Activated CD8-positive, alpha-beta T cell treated with anti-CD3 and anti-CD28 coated beads, Interleukin-2, amount 10 ng/mL, durations not matched to agents 7 days and 5 days (primary cell): ENCODE data around the gene LIPC. TPM values are rescaled to one million over a fixed set of nuclear protein-coding genes. Genes with fewer than 3 reads are reported as not detected.

Source experiments
- ATAC-seq: fragments of 150-1000 bp; cut with Tn5 transposase; one replicate; pipeline ENCODE4 v1.10.0; 2021; ENCODE audit warnings: moderate library complexity
- CTCF ChIA-PET: fragments of 350-600 bp; sonication (Branson Sonifier 250); formaldehyde crosslinking; loops from one replicate; lab custom pipeline; 2021; ENCODE audit warnings: antibody characterized with exemption; lab: Charles Lee
- POLR2A ChIA-PET: fragments of 350-600 bp; sonication (Branson Sonifier 250); formaldehyde crosslinking; loops from one replicate; lab custom pipeline; 2021; ENCODE audit warnings: antibody characterized with exemption; lab: Charles Lee
- DNase-seq: peaks from one replicate; pipeline ENCODE4 v3.0.0-alpha.2; 2020
- H3K27ac Mint-ChIP-seq: one replicate; pipeline ENCODE4 v1.8.0; 2021; ENCODE audit warnings: mild to moderate bottlenecking, mixed read lengths
- H3K27me3 Mint-ChIP-seq: one replicate; pipeline ENCODE4 v1.8.0; 2021; ENCODE audit warnings: low read depth, mixed read lengths
- H3K36me3 Mint-ChIP-seq: one replicate; pipeline ENCODE4 v1.8.0; 2021; ENCODE audit warnings: low read depth, mixed read lengths
- H3K4me1 Mint-ChIP-seq: one replicate; pipeline ENCODE4 v1.8.0; 2021; ENCODE audit warnings: low read depth, mixed read lengths
- H3K4me3 Mint-ChIP-seq: one replicate; pipeline ENCODE4 v1.8.0; 2021; ENCODE audit warnings: mild to moderate bottlenecking, mixed read lengths
- H3K9me3 Mint-ChIP-seq: one replicate; pipeline ENCODE4 v1.8.0; 2022; ENCODE audit warnings: mixed read lengths; ENCODE audit not compliant: insufficient read depth
- total RNA-seq, 2 experiments: library from RNA; stranded (reverse); gene quantifications; one replicate each; pipeline ENCODE4 v1.2.3, GENCODE V29; 2021

The LIPC gene
- total RNA-seq, 2 experiments from 2014 or later: 4.1 to 4.4 TPM

DNA sequence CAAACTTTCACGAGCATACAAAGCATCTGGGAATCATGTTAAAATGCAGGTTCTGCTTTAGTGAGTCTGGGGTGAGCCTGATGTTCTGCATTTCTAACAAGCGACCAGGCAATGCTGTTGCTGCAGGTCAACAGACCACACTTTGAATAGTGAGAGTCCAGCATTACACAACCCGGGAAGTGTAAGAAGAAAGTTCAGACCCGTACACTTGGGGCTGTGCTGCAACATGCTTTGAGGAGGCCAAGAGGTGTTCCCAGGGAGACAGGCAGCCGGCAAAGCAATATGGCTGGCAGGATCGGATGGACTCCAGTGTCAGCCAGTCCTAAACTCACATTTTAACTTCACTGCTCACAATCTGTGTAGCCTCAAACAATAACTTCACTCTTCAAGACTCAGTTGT lies 134.2 kb downstream of the LIPC start:
- DNase-seq (peak; percentile 7), ATAC-seq (no peak)
- H3K36me3 Mint-ChIP-seq: no peaks in the 10 kb centered on the region
- no peaks in the 10 kb centered on the region for H3K27me3 Mint-ChIP-seq
- ChIA-PET POLR2A (no interaction called here), CTCF (no interaction called here)
- no peaks in the 10 kb centered on the region for H3K9me3 Mint-ChIP-seq
- H3K27ac Mint-ChIP-seq: no peak overlapping the region
- H3K4me3 Mint-ChIP-seq: no peak overlapping the region
- H3K4me1 Mint-ChIP-seq: peaks cover 10% of the 10 kb centered on the region

DNA sequence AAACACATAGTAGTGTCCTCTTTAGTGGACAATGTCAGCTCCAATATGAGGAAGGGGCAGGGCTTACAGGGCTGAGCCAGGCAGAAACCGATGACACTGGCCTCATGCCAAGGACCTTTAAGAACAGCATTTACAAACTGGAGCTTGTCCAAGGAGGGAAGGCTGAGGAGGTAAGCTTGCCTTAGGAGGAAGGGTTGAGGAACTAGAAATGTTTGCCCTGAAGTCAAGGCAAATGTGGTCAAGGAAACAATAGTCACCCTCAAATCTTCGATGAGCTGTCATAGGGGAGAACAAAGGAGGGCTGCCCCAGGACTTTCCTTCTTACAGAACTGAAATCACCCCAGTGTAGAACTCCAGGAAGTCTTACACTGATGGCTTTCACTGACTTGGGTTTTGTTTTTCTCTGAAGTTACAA lies 136.4 kb downstream of the LIPC start:
- Mint-ChIP-seq H3K9me3 (no peaks in the 10 kb centered on the region), H3K36me3 (no peaks in the 10 kb centered on the region), H3K27ac (peak overlapping the region; percentile 58), H3K4me1 (peaks cover 10% of the 10 kb centered on the region), H3K4me3 (no peak overlapping the region), H3K27me3 (no peaks in the 10 kb centered on the region)
- CTCF ChIA-PET: interaction anchor here (1.0 to 1.7 kb wide), 5 partner anchors 9 to 340 kb away, joined by 3 to 9 read pairs (median 3); no protein-coding TSS in a partner anchor
- POLR2A ChIA-PET: no interaction called here
- DNase-seq (peak; percentile 19), ATAC-seq (peak; percentile 44)

DNA sequence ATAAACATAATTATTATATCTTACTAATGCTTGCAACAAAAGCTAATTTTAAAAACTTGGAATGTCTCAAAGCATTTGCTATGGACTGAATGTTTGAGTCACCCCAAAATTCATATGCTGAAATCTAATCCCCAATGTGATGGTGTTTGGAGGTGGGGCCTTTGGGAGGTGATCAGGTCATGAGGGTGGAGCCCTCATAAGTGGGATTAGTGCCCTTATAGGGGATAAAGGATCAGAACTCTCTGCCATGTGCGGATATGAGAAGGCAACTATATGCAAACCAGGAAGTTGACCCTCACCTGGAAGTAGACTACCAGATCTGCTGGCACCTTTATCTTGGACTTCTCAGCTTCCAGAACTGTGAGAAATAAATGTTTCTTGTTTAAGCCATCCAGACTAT lies 137.7 kb downstream of the LIPC start:
- peak; percentile 5 for DNase-seq
- Mint-ChIP-seq H3K27me3 (no peaks in the 10 kb centered on the region), H3K9me3 (no peaks in the 10 kb centered on the region), H3K36me3 (no peaks in the 10 kb centered on the region), H3K4me3 (no peak overlapping the region), H3K27ac (no peak overlapping the region), H3K4me1 (peaks cover 10% of the 10 kb centered on the region)
- no peak for ATAC-seq
- ChIA-PET CTCF (interaction anchor here (1.2 to 2.2 kb wide), 4 partner anchors 10 to 113 kb away, joined by 3 to 9 read pairs (median 6); no protein-coding TSS in a partner anchor), POLR2A (interaction anchor here (0.6 kb wide), 1 partner anchor 1907 kb away, joined by 3 read pairs; no protein-coding TSS in a partner anchor)

DNA sequence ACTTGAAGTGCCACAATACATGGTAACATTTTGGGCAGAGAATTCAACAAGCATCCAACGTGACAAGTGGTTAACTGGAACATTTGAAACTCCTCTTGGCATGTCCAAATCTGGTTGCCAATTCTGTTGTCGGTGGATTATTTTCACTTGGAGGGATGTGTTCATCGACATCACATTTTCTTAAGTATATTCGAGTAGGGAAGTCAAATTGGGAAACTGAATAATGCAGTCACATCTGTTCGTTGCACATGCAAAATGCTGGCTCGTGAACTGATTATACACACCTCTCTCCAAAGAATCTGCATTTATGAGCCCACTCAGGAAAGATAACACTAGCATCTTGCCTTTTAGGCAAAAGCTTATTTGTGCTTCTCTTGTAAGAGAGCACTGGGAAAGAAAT lies 139.7 kb downstream of the LIPC start:
- H3K4me1 Mint-ChIP-seq: peaks cover 13% of the 10 kb centered on the region
- DNase-seq: no peak
- no peaks in the 10 kb centered on the region for H3K36me3 Mint-ChIP-seq
- H3K27me3 Mint-ChIP-seq: no peaks in the 10 kb centered on the region
- H3K27ac Mint-ChIP-seq: no peak overlapping the region
- H3K9me3 Mint-ChIP-seq: no peaks in the 10 kb centered on the region
- no peak for ATAC-seq
- ChIA-PET CTCF (no interaction called here), POLR2A (no interaction called here)
- H3K4me3 Mint-ChIP-seq: no peak overlapping the region

DNA sequence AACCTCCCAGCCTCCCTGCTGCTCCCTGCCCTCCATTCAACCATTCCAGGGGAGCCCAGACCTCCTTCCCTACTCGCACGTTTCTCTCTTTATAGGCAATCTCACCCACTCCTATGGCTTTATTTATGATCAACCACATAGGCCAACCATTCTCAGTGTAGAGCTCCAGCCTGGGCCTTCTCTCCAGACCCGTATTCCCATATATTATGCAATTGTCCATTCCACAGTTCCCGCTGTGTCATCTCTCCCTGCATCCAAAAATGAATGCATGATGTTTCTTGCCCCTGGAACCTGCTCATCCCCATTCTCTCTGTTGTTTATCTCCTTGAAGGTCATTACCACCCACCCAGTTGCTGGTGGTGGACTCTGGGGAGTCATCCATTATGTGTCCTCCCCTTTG lies 140.7 kb downstream of the LIPC start:
- CTCF ChIA-PET: no interaction called here
- peaks cover 13% of the 10 kb centered on the region for H3K4me1 Mint-ChIP-seq
- no peak overlapping the region for H3K27ac Mint-ChIP-seq
- no peak overlapping the region for H3K4me3 Mint-ChIP-seq
- H3K9me3 Mint-ChIP-seq: no peaks in the 10 kb centered on the region
- ATAC-seq (no peak), DNase-seq (no peak)
- H3K27me3 Mint-ChIP-seq: no peaks in the 10 kb centered on the region
- H3K36me3 Mint-ChIP-seq: no peaks in the 10 kb centered on the region
- POLR2A ChIA-PET: no interaction called here

DNA sequence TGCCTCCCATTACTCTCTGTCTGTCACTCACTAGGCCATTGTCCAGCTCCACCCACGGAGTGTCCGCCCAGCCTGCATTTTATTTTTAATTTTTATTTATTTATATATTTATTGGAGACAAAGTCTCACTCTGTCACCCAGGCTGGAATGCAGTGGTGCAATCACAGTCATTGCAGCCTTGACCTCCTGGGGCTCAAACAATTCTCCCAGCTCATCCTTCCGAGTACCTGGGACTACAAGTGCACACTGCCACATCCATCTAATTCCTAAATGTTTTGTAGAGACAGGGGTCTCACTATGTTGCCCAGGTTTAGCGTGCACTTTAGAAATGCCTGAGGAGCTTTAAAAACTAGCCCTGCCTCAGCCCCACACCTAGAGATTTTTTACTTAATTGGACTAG lies 141.5 kb downstream of the LIPC start:
- ChIA-PET POLR2A (interaction anchor here (1.1 kb wide), 1 partner anchor 9 kb away, joined by 4 read pairs; no protein-coding TSS in a partner anchor), CTCF (interaction anchor here (1.0 kb wide), 1 partner anchor 10 kb away, joined by 3 read pairs; no protein-coding TSS in a partner anchor)
- no peaks in the 10 kb centered on the region for H3K36me3 Mint-ChIP-seq
- H3K9me3 Mint-ChIP-seq: no peaks in the 10 kb centered on the region
- no peak for ATAC-seq
- peaks cover 8% of the 10 kb centered on the region for H3K4me1 Mint-ChIP-seq
- H3K27ac Mint-ChIP-seq: no peak overlapping the region
- H3K27me3 Mint-ChIP-seq: no peaks in the 10 kb centered on the region
- no peak overlapping the region for H3K4me3 Mint-ChIP-seq
- DNase-seq: no peak

DNA sequence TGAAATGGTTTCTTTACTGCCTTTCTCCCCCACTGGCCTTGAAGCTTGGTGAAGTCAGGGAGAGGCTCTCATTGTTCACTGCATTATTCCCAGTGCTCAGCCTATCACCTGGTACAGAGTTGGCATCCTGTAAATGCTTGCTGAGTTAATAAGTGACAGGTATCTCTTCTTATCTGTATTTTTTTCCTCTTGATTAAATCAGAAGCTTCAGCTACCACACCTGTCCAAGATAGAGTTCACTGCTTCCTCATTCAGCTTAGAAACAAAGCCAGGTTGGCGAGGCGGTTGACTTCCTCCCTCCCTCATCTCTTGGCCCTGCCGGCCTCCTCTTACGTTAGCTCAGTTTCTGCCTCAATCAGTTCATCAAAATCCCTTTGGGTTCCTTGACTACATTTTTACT lies 142.8 kb downstream of the LIPC start:
- POLR2A ChIA-PET: no interaction called here
- peaks cover 4% of the 10 kb centered on the region for H3K4me1 Mint-ChIP-seq
- CTCF ChIA-PET: interaction anchor here (0.7 to 2.6 kb wide), 4 partner anchors 10 to 347 kb away, joined by 3 to 12 read pairs (median 3); no protein-coding TSS in a partner anchor
- no peaks in the 10 kb centered on the region for H3K36me3 Mint-ChIP-seq
- peak overlapping the region; percentile 32 for H3K27ac Mint-ChIP-seq
- no peak for ATAC-seq
- no peak for DNase-seq
- H3K4me3 Mint-ChIP-seq: no peak overlapping the region
- H3K27me3 Mint-ChIP-seq: no peaks in the 10 kb centered on the region
- H3K9me3 Mint-ChIP-seq: no peaks in the 10 kb centered on the region

DNA sequence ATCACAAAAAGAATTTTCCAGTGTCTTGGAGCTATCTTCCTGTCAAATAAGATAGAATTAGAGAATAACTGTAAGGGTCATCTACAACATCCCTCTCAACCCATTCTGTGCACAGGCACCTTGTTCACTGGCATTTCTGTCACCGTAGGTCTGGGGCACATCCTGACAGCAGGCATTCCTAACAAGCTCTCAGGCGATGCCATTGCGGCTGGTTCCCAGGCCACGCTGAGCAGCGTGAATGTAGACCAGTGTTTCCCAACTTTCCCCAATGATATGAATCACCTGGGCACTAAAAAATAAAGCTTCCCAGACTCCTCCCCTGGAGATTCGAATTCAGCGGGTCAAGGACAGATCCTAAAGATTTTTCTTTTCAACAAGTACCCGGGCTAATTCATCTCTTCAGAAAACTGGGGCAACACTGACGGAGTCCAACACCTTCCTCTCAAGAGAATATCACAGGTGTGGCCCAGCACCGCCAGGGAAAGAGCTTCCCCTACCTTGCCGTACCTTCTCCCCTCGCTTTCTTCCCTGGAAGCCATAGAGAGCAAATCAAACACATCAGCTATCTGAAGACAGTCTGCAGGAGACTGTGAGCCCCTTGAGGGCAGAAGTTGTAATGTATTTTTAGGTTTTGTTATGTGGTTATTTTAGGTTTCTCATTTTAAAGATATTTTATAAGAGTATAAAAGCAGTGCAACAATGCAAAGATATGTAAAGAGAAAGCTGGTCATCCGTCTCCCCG lies 143.4 kb downstream of the LIPC start:
- CTCF ChIA-PET: interaction anchor here (0.7 to 2.6 kb wide), 3 partner anchors 10 to 347 kb away, joined by 3 to 12 read pairs (median 3); no protein-coding TSS in a partner anchor
- H3K4me1 Mint-ChIP-seq: peaks cover 4% of the 10 kb centered on the region
- H3K27me3 Mint-ChIP-seq: no peaks in the 10 kb centered on the region
- no peaks in the 10 kb centered on the region for H3K36me3 Mint-ChIP-seq
- POLR2A ChIA-PET: interaction anchor here (0.6 kb wide), 1 partner anchor 18 kb away, joined by 3 read pairs; no protein-coding TSS in a partner anchor
- DNase-seq: no peak
- no peak overlapping the region for H3K27ac Mint-ChIP-seq
- H3K4me3 Mint-ChIP-seq: no peak overlapping the region
- H3K9me3 Mint-ChIP-seq: no peaks in the 10 kb centered on the region
- no peak for ATAC-seq

DNA sequence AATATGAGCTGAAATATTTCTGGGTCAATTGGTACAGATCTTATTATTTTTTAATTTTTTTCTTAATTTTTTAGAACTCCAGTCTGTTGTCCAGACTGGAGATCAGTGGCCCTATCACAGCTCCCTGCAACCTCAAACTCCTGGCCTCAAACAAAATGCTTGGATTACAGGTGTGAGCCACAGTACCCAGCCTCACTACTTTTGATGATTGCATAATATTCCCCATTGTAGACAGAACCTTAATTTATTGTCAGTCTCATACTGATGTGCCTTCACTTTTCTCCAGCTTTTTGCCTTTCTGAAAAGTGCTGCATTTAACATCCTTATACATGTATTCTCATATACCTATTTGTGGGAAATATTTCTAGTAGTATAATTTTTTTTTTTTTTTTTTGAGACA lies 144.9 kb downstream of the LIPC start:
- Mint-ChIP-seq H3K4me1 (peaks cover 4% of the 10 kb centered on the region), H3K4me3 (no peak overlapping the region), H3K27me3 (no peaks in the 10 kb centered on the region), H3K36me3 (no peaks in the 10 kb centered on the region), H3K9me3 (peaks cover under 1% of the 10 kb centered on the region), H3K27ac (no peak overlapping the region)
- CTCF ChIA-PET: interaction anchor here (2.6 kb wide), 1 partner anchor 8 kb away, joined by 12 read pairs; no protein-coding TSS in a partner anchor
- POLR2A ChIA-PET: no interaction called here
- DNase-seq (no peak), ATAC-seq (no peak)

DNA sequence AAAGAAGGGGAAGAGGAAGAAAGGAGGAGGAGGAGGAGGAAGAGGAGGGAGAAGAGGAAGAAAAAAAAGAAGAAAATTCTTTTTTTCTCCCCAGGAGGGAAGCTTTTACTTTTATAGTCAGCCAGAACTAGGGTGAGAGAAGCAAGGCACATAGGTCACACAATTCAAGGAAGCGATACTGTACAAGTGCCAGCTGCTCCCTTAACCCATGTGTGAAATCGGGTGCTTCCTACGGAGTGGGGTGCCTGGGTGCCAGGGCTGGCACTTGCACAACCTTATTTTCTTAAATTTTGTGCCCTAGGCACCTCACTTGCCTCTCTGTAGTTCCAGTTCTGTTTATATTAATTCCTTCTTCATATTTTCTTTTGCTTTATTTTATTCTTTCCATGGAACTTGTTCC lies 150.4 kb downstream of the LIPC start:
- H3K27ac Mint-ChIP-seq: no peak overlapping the region
- CTCF ChIA-PET: no interaction called here
- peaks cover 4% of the 10 kb centered on the region for H3K27me3 Mint-ChIP-seq
- ATAC-seq (no peak), DNase-seq (no peak)
- peaks cover 19% of the 10 kb centered on the region for H3K9me3 Mint-ChIP-seq
- peaks cover 15% of the 10 kb centered on the region for H3K4me1 Mint-ChIP-seq
- POLR2A ChIA-PET: interaction anchor here (1.6 kb wide), 1 partner anchor 9 kb away, joined by 4 read pairs; no protein-coding TSS in a partner anchor
- H3K4me3 Mint-ChIP-seq: no peak overlapping the region
- H3K36me3 Mint-ChIP-seq: peaks cover 4% of the 10 kb centered on the region

DNA sequence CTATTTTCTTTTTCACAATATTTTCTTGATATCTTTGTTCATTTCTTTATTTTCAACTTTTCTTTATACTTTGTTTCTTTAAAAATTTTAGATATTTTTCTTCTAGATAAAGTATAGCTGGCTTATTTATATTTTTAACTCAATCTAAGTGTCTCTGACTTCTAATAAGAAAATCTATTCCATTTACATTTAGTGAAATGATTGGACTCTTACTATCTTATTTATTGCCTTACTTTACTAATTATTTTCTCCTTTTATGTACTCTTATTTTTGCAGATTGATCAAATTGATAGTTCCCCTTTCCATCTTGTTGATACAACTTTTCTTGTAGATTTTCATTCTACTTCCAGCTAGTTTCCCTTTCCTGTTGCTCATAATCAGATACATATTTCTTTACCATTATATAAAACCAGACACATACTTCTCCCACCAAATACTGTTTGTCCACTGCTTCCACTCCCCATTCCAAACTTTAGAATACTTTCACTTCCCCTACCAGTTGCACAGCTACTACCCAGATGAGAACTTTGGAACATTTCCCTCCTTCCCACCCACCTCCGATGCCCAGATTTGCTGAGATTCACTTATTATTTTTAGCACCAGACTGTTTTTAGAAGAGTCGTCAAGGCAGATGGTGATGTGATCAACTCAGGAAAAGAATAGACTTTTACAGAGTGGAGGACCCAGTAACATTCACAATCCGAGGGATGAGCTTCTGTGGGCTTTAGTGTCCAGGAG lies 151.5 kb downstream of the LIPC start:
- no peak for DNase-seq
- no peak for ATAC-seq
- ChIA-PET POLR2A (interaction anchor here (1.6 kb wide), 1 partner anchor 10 kb away, joined by 4 read pairs; no protein-coding TSS in a partner anchor), CTCF (interaction anchor here (1.4 to 2.1 kb wide), 2 partner anchors 14 to 314 kb away, joined by 3 to 7 read pairs; no protein-coding TSS in a partner anchor)
- Mint-ChIP-seq H3K27me3 (peaks cover 4% of the 10 kb centered on the region), H3K4me1 (peaks cover 15% of the 10 kb centered on the region), H3K9me3 (peaks cover 19% of the 10 kb centered on the region), H3K4me3 (no peak overlapping the region), H3K36me3 (peaks cover 4% of the 10 kb centered on the region), H3K27ac (no peak overlapping the region)
